ENCODE measurements around the gene CBFA2T2.
"Not testable (repeated sequence)": the region's sequence is repeated elsewhere in the genome, so short reads cannot be mapped to it uniquely, and the experiment has no call there.

- TF ChIP-seq, protein P1, sequence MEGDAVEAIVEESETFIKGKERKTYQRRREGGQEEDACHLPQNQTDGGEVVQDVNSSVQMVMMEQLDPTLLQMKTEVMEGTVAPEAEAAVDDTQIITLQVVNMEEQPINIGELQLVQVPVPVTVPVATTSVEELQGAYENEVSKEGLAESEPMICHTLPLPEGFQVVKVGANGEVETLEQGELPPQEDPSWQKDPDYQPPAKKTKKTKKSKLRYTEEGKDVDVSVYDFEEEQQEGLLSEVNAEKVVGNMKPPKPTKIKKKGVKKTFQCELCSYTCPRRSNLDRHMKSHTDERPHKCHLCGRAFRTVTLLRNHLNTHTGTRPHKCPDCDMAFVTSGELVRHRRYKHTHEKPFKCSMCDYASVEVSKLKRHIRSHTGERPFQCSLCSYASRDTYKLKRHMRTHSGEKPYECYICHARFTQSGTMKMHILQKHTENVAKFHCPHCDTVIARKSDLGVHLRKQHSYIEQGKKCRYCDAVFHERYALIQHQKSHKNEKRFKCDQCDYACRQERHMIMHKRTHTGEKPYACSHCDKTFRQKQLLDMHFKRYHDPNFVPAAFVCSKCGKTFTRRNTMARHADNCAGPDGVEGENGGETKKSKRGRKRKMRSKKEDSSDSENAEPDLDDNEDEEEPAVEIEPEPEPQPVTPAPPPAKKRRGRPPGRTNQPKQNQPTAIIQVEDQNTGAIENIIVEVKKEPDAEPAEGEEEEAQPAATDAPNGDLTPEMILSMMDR (conservative IDR thresholded peaks at IDR 0.05) = not testable (repeated sequence)
- not testable (repeated sequence) for TF ChIP-seq EZH2 (IDR thresholded peaks at IDR 0.05; ENCODE audit: low read depth)
Observed at GRCh38 chr20:33535717-33536116, 45.8 kb downstream of the CBFA2T2 start.
